Measurements from ENCODE around the gene BTBD7.

- no peak for TF ChIP-seq REST (IDR thresholded peaks at IDR 0.05; ENCODE audit: unreplicated experiment)
- no peak for TF ChIP-seq CTCF (conservative IDR thresholded peaks at IDR 0.05; ENCODE audit: low read depth in 2 of 2)
- no peak for TF ChIP-seq POLR2AphosphoS5 (IDR thresholded peaks at IDR 0.05; ENCODE audit: low read depth)
- TF ChIP-seq EZH2phosphoT487 (IDR thresholded peaks at IDR 0.05; ENCODE audit: unreplicated experiment), result no peak
- no peak for TF ChIP-seq ZNF114 (CRISPR knock-in tag; IDR thresholded peaks at IDR 0.05)
- no peak for TF ChIP-seq EZH2 (IDR thresholded peaks at IDR 0.05; ENCODE audit: low read depth, unreplicated experiment)
- TF ChIP-seq CREB1 (CRISPR knock-in tag; IDR thresholded peaks at IDR 0.05; ENCODE audit: low read depth), result no peak
- no peak for TF ChIP-seq JUNB (IDR thresholded peaks at IDR 0.05; ENCODE audit: unreplicated experiment)
- TF ChIP-seq STAT1 (IDR thresholded peaks at IDR 0.05; ENCODE audit: unreplicated experiment), result no peak
- TF ChIP-seq ETS1 (IDR thresholded peaks at IDR 0.05), result no peak
These were observed 1.7 kb downstream of the BTBD7 start for GRCh38 chr14:93331002-93331727.

Data from GM23338 (cell line).